Measurements from ENCODE around the gene OSCAR.
A peak's percentile ranks its signal among the peaks of the same experiment; 100 is the strongest.

The OSCAR gene

GRCh38 chr19:54125713-54126112, 25.1 kb upstream of the OSCAR start:
- in situ Hi-C loops (cut with HindIII; ENCODE audit: low sequenced_read_pairs): no loop called here
- no peak overlapping the region for H3K4me3 ChIP-seq (ENCODE audit: low read depth, low read length)
- no peak for TF ChIP-seq CTCF (IDR thresholded peaks at IDR 0.05; ENCODE audit: low read depth, low read length)
- no peak for DNase-seq (ENCODE audit: low read depth, low spot score)

- TF ChIP-seq CTCF (IDR thresholded peaks at IDR 0.05; ENCODE audit: low read depth, low read length): no peak
- DNase-seq (ENCODE audit: low read depth, low spot score): no peak
- H3K4me3 ChIP-seq (ENCODE audit: low read depth, low read length): no peak overlapping the region
- in situ Hi-C loops (cut with HindIII; ENCODE audit: low sequenced_read_pairs): no loop called here
These were observed 23.8 kb upstream of the OSCAR start for GRCh38 chr19:54124393-54124792.

GRCh38 chr19:54123682-54124081, 23.1 kb upstream of the OSCAR start:
- in situ Hi-C loops (cut with HindIII; ENCODE audit: low sequenced_read_pairs): no loop called here
- no peak for DNase-seq (ENCODE audit: low read depth, low spot score)
- H3K4me3 ChIP-seq (ENCODE audit: low read depth, low read length): no peak overlapping the region
- TF ChIP-seq CTCF (IDR thresholded peaks at IDR 0.05; ENCODE audit: low read depth, low read length): no peak

- H3K4me3 ChIP-seq (ENCODE audit: low read depth, low read length): no peak overlapping the region
- no peak for DNase-seq (ENCODE audit: low read depth, low spot score)
- in situ Hi-C loops (cut with HindIII; ENCODE audit: low sequenced_read_pairs): no loop called here
- no peak for TF ChIP-seq CTCF (IDR thresholded peaks at IDR 0.05; ENCODE audit: low read depth, low read length)
These were observed 20.7 kb upstream of the OSCAR start for GRCh38 chr19:54121259-54121658.

- in situ Hi-C loops (cut with HindIII; ENCODE audit: low sequenced_read_pairs): no loop called here
- H3K4me3 ChIP-seq (ENCODE audit: low read depth, low read length): peak within 1 kb of the TSS; percentile 82
- TF ChIP-seq CTCF (IDR thresholded peaks at IDR 0.05; ENCODE audit: low read depth, low read length): no peak
- DNase-seq (ENCODE audit: low read depth, low spot score): peak; percentile 98
These were observed 14.8 kb upstream of the OSCAR start, which contains the start of the genes PRPF31 and TFPT for GRCh38 chr19:54115109-54116063. TSS of gene PRPF31 (plus strand) at chr19:54115754. CDS start at chr19:54118279, 2,525 bp downstream. TSS of gene TFPT (minus strand) at chr19:54115657. CDS start at chr19:54115269, 388 bp downstream.

GRCh38 chr19:54114340-54115108, 13.9 kb upstream of the OSCAR start:
- TF ChIP-seq CTCF (IDR thresholded peaks at IDR 0.05; ENCODE audit: low read depth, low read length): no peak
- peak overlapping the region; percentile 82 for H3K4me3 ChIP-seq (ENCODE audit: low read depth, low read length)
- in situ Hi-C loops (cut with HindIII; ENCODE audit: low sequenced_read_pairs): no loop called here
- DNase-seq (ENCODE audit: low read depth, low spot score): peak; percentile 20

Measured in astrocyte of the spinal cord (primary cell).